ENCODE data around the gene PTPN5. TPM values are rescaled to one million over a fixed set of nuclear protein-coding genes. Genes with fewer than 3 reads are reported as not detected.

Gene PTPN5
- total RNA-seq, 2 experiments from 2014 or later, result not detected

- Histone ChIP-seq H3K4me2 (ENCODE audit: low read length) (no peak overlapping the region), H3K4me1 (ENCODE audit: insufficient read depth, low read length, poor library complexity, severe bottlenecking) (no peaks in the 10 kb centered on the region), H3K9me2 (ENCODE audit: insufficient read depth, low read length) (no peaks in the 10 kb centered on the region), H3K9me3 (ENCODE audit: low read length) (no peaks in the 10 kb centered on the region), H4K20me1 (ENCODE audit: insufficient read depth, low read length) (no peaks in the 10 kb centered on the region), H3K36me3 (ENCODE audit: insufficient read depth, low read length) (no peaks in the 10 kb centered on the region), H2AFZ (ENCODE audit: low read length) (no peak overlapping the region), H3K4me3 (ENCODE audit: low read depth, low read length, poor library complexity, severe bottlenecking) (no peak overlapping the region), H3K27ac (ENCODE audit: low read depth, low read length, poor library complexity, severe bottlenecking) (no peak overlapping the region), H3K79me2 (ENCODE audit: insufficient read depth, low read depth, low read length) (no peaks in the 10 kb centered on the region)
- TF ChIP-seq EZH2phosphoT487 (IDR thresholded peaks at IDR 0.05; ENCODE audit: borderline replicate concordance, low read depth, low read length) (no peak), CTCF (conservative IDR thresholded peaks at IDR 0.05; ENCODE audit: low read length) (no peak)
- CTCF ChIA-PET (ENCODE audit: unreplicated experiment), result no interaction called here
- BruUV-seq (replicated peaks), result no TSS peak
- DNase-seq (ENCODE audit: low spot score), result no peak
- POLR2A ChIA-PET, result no interaction called here
- intact Hi-C loops (cut with micrococcal nuclease; ENCODE audit: unreplicated experiment), result no loop called here
Observed at GRCh38 chr11:18790883-18791206, 753 bp downstream of the PTPN5 start.

- CTCF ChIA-PET (ENCODE audit: unreplicated experiment), result no interaction called here
- no TSS peak for BruUV-seq (replicated peaks)
Observed at GRCh38 chr11:18789942-18790341, 1.7 kb downstream of the PTPN5 start.

GRCh38 chr11:18785411-18785810, 6.2 kb downstream of the PTPN5 start:
- POLR2A ChIA-PET, result interaction anchor here (1.9 kb wide), 1 partner anchor 16 kb away, joined by 4 read pairs; no protein-coding TSS in a partner anchor
- DNase-seq (ENCODE audit: low spot score), result no peak
- no TSS peak for BruUV-seq (replicated peaks)
- no peaks in the 10 kb centered on the region for H3K9me2 ChIP-seq (ENCODE audit: insufficient read depth, low read length)
- no peaks in the 10 kb centered on the region for H3K4me1 ChIP-seq (ENCODE audit: insufficient read depth, low read length, poor library complexity, severe bottlenecking)
- no peaks in the 10 kb centered on the region for H4K20me1 ChIP-seq (ENCODE audit: insufficient read depth, low read length)
- no peaks in the 10 kb centered on the region for H3K9me3 ChIP-seq (ENCODE audit: low read length)
- H3K27ac ChIP-seq (ENCODE audit: low read depth, low read length, poor library complexity, severe bottlenecking), result no peak overlapping the region
- no peaks in the 10 kb centered on the region for H3K79me2 ChIP-seq (ENCODE audit: insufficient read depth, low read depth, low read length)
- TF ChIP-seq EZH2phosphoT487 (IDR thresholded peaks at IDR 0.05; ENCODE audit: borderline replicate concordance, low read depth, low read length), result no peak
- no peak for TF ChIP-seq CTCF (conservative IDR thresholded peaks at IDR 0.05; ENCODE audit: low read length)
- CTCF ChIA-PET (ENCODE audit: unreplicated experiment), result no interaction called here
- no peaks in the 10 kb centered on the region for H3K36me3 ChIP-seq (ENCODE audit: insufficient read depth, low read length)
- intact Hi-C loops (cut with micrococcal nuclease; ENCODE audit: unreplicated experiment), result no loop called here
- no peak overlapping the region for H2AFZ ChIP-seq (ENCODE audit: low read length)
- no peak overlapping the region for H3K4me3 ChIP-seq (ENCODE audit: low read depth, low read length, poor library complexity, severe bottlenecking)
- no peak overlapping the region for H3K4me2 ChIP-seq (ENCODE audit: low read length)

More at GRCh38 chr11:18789942-18790341, 1.7 kb downstream of the PTPN5 start:
- H3K36me3 ChIP-seq (ENCODE audit: insufficient read depth, low read length), result no peaks in the 10 kb centered on the region
- H3K9me2 ChIP-seq (ENCODE audit: insufficient read depth, low read length), result no peaks in the 10 kb centered on the region
- no peak overlapping the region for H3K27ac ChIP-seq (ENCODE audit: low read depth, low read length, poor library complexity, severe bottlenecking)
- H3K4me3 ChIP-seq (ENCODE audit: low read depth, low read length, poor library complexity, severe bottlenecking), result no peak overlapping the region
- no peak overlapping the region for H2AFZ ChIP-seq (ENCODE audit: low read length)
- H3K79me2 ChIP-seq (ENCODE audit: insufficient read depth, low read depth, low read length), result no peaks in the 10 kb centered on the region
- H3K4me2 ChIP-seq (ENCODE audit: low read length), result no peak overlapping the region
- POLR2A ChIA-PET, result no interaction called here
- no peaks in the 10 kb centered on the region for H4K20me1 ChIP-seq (ENCODE audit: insufficient read depth, low read length)
- H3K4me1 ChIP-seq (ENCODE audit: insufficient read depth, low read length, poor library complexity, severe bottlenecking), result no peaks in the 10 kb centered on the region
- TF ChIP-seq EZH2phosphoT487 (IDR thresholded peaks at IDR 0.05; ENCODE audit: borderline replicate concordance, low read depth, low read length), result no peak
- TF ChIP-seq CTCF (conservative IDR thresholded peaks at IDR 0.05; ENCODE audit: low read length), result no peak
- no peak for DNase-seq (ENCODE audit: low spot score)
- intact Hi-C loops (cut with micrococcal nuclease; ENCODE audit: unreplicated experiment), result no loop called here
- no peaks in the 10 kb centered on the region for H3K9me3 ChIP-seq (ENCODE audit: low read length)
